Measurements from ENCODE around the gene CLEC7A. TPM values are rescaled to one million over a fixed set of nuclear protein-coding genes. Genes with fewer than 3 reads are reported as not detected.

The CLEC7A gene
- total and polyA plus RNA-seq, 2 donors (not counting 1 experiment from before 2014, with no cell fraction given), result 0.03 TPM; not detected in 1

DNA sequence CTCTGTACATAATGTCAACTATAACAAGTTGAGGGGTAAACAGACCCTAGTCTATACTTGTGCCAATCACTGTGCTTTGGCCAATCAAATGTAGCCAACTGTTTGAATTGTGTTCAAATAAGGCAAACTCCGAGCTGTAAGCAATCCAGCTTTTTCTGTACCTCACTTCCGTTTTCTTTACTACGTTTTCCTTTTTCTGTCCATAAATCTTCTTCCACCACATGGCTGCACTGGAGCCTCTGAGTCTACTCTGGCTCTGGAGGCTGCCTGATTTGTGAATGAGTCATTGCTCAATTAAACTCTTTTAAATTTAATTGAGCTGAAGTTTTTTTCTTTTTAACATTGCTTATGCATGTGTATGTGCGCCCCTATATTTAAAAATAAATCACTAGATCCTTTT lies 60.9 kb downstream of the CLEC7A start:
- H2AFZ ChIP-seq (ENCODE audit: low read length), result no peak overlapping the region
- H3K79me2 ChIP-seq (ENCODE audit: control insufficient read depth, insufficient read depth, low read length), result no peaks in the 10 kb centered on the region
- H3K36me3 ChIP-seq (ENCODE audit: control insufficient read depth, insufficient read depth, low read length), result no peaks in the 10 kb centered on the region
- H3K27me3 ChIP-seq (ENCODE audit: control insufficient read depth, insufficient read depth, low read length), result no peaks in the 10 kb centered on the region
- H3K4me2 ChIP-seq (ENCODE audit: extremely low read depth, insufficient read depth, low read length), result no peak overlapping the region
- no peaks in the 10 kb centered on the region for H3K9me3 ChIP-seq (ENCODE audit: control insufficient read depth, insufficient read depth, low read depth, low read length)
- DNase-seq (ENCODE audit: low read depth in 2 of 2), result peak; percentile 11 to 31
- no peak overlapping the region for H3K27ac ChIP-seq (ENCODE audit: insufficient read depth, low read length)
- H3K4me3 ChIP-seq (replicated peaks in 1 of 4; ENCODE audit: control extremely low read depth in 1 of 4, insufficient read depth in 1 of 4, low read depth in 3 of 4, low read length in 4 of 4), result no peak overlapping the region
- no peak for TF ChIP-seq EZH2 (IDR thresholded peaks at IDR 0.05; ENCODE audit: low read length, missing control alignments)
- TF ChIP-seq, protein P1, sequence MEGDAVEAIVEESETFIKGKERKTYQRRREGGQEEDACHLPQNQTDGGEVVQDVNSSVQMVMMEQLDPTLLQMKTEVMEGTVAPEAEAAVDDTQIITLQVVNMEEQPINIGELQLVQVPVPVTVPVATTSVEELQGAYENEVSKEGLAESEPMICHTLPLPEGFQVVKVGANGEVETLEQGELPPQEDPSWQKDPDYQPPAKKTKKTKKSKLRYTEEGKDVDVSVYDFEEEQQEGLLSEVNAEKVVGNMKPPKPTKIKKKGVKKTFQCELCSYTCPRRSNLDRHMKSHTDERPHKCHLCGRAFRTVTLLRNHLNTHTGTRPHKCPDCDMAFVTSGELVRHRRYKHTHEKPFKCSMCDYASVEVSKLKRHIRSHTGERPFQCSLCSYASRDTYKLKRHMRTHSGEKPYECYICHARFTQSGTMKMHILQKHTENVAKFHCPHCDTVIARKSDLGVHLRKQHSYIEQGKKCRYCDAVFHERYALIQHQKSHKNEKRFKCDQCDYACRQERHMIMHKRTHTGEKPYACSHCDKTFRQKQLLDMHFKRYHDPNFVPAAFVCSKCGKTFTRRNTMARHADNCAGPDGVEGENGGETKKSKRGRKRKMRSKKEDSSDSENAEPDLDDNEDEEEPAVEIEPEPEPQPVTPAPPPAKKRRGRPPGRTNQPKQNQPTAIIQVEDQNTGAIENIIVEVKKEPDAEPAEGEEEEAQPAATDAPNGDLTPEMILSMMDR (conservative IDR thresholded peaks at IDR 0.05 in 1 of 2, IDR thresholded peaks at IDR 0.05 in 1 of 2; ENCODE audit: low read depth in 1 of 2, low read length in 2 of 2), result no peak
- no peak overlapping the region for H3K9ac ChIP-seq (ENCODE audit: insufficient read depth, low read length)
- H4K20me1 ChIP-seq (ENCODE audit: control insufficient read depth, extremely low read depth, insufficient read depth, low read length), result no peaks in the 10 kb centered on the region
- H3K4me1 ChIP-seq (ENCODE audit: control insufficient read depth, extremely low read depth, insufficient read depth, low read length), result no peaks in the 10 kb centered on the region

DNA sequence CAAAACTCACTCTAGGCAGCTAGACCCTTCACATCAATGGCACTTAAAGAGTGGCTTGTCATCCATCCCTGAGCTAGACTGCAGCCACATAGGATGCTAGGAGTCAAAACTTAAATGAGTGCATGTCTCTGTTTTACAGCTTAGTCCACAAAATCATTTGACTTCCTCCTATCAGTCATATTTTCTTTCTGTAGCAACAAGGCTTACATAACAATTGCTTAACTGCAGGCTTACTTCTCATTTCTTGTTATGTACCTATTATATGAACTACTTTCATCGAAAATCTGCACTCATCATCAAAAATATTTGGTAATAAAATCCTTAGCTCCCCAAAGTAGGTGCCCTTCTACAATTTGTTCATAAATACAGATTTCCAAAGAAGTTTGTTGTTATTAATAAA lies 61.4 kb downstream of the CLEC7A start:
- Histone ChIP-seq H3K36me3 (ENCODE audit: control insufficient read depth, insufficient read depth, low read length) (no peaks in the 10 kb centered on the region), H3K79me2 (ENCODE audit: control insufficient read depth, insufficient read depth, low read length) (no peaks in the 10 kb centered on the region), H3K4me1 (ENCODE audit: control insufficient read depth, extremely low read depth, insufficient read depth, low read length) (no peaks in the 10 kb centered on the region), H4K20me1 (ENCODE audit: control insufficient read depth, extremely low read depth, insufficient read depth, low read length) (no peaks in the 10 kb centered on the region), H3K27me3 (ENCODE audit: control insufficient read depth, insufficient read depth, low read length) (no peaks in the 10 kb centered on the region), H3K9ac (ENCODE audit: insufficient read depth, low read length) (no peak overlapping the region), H3K4me3 (replicated peaks in 1 of 4; ENCODE audit: control extremely low read depth in 1 of 4, insufficient read depth in 1 of 4, low read depth in 3 of 4, low read length in 4 of 4) (no peak overlapping the region), H3K4me2 (ENCODE audit: extremely low read depth, insufficient read depth, low read length) (no peak overlapping the region), H3K9me3 (ENCODE audit: control insufficient read depth, insufficient read depth, low read depth, low read length) (no peaks in the 10 kb centered on the region), H3K27ac (ENCODE audit: insufficient read depth, low read length) (no peak overlapping the region), H2AFZ (ENCODE audit: low read length) (no peak overlapping the region)
- TF ChIP-seq, protein P1 (conservative IDR thresholded peaks at IDR 0.05 in 1 of 2, IDR thresholded peaks at IDR 0.05 in 1 of 2; ENCODE audit: low read depth in 1 of 2, low read length in 2 of 2), result no peak
- no peak for TF ChIP-seq EZH2 (IDR thresholded peaks at IDR 0.05; ENCODE audit: low read length, missing control alignments)
- DNase-seq (ENCODE audit: low read depth in 2 of 2), result no peak

- Histone ChIP-seq H3K27ac (ENCODE audit: insufficient read depth, low read length) (no peak overlapping the region), H3K4me2 (ENCODE audit: extremely low read depth, insufficient read depth, low read length) (no peak overlapping the region), H3K36me3 (ENCODE audit: control insufficient read depth, insufficient read depth, low read length) (no peaks in the 10 kb centered on the region), H3K4me3 (replicated peaks in 1 of 4; ENCODE audit: control extremely low read depth in 1 of 4, insufficient read depth in 1 of 4, low read depth in 3 of 4, low read length in 4 of 4) (no peak overlapping the region), H3K79me2 (ENCODE audit: control insufficient read depth, insufficient read depth, low read length) (no peaks in the 10 kb centered on the region), H4K20me1 (ENCODE audit: control insufficient read depth, extremely low read depth, insufficient read depth, low read length) (no peaks in the 10 kb centered on the region), H2AFZ (ENCODE audit: low read length) (no peak overlapping the region), H3K4me1 (ENCODE audit: control insufficient read depth, extremely low read depth, insufficient read depth, low read length) (no peaks in the 10 kb centered on the region), H3K9me3 (ENCODE audit: control insufficient read depth, insufficient read depth, low read depth, low read length) (no peaks in the 10 kb centered on the region), H3K9ac (ENCODE audit: insufficient read depth, low read length) (no peak overlapping the region), H3K27me3 (ENCODE audit: control insufficient read depth, insufficient read depth, low read length) (no peaks in the 10 kb centered on the region)
- TF ChIP-seq, protein P1 (conservative IDR thresholded peaks at IDR 0.05 in 1 of 2, IDR thresholded peaks at IDR 0.05 in 1 of 2; ENCODE audit: low read depth in 1 of 2, low read length in 2 of 2), result no peak
- no peak for TF ChIP-seq EZH2 (IDR thresholded peaks at IDR 0.05; ENCODE audit: low read length, missing control alignments)
- DNase-seq (ENCODE audit: low read depth in 2 of 2), result no peak
These were observed 62.1 kb downstream of the CLEC7A start for GRCh38 chr12:10067942-10068341.
